ENCODE data around the gene STN1.

- TF ChIP-seq CTCF (conservative IDR thresholded peaks at IDR 0.05; ENCODE audit: low read depth, low read length) (0 out of 2 replicates have a peak, but pooled peaks have one; percentile 4), POLR2A (IDR thresholded peaks at IDR 0.05; ENCODE audit: low read depth, low read length) (no peak), NFE2L2 (IDR thresholded peaks at IDR 0.05; ENCODE audit: low read depth, low read length) (no peak), RAD21 (IDR thresholded peaks at IDR 0.05; ENCODE audit: low read length) (no peak), ELK1 (IDR thresholded peaks at IDR 0.05; ENCODE audit: borderline replicate concordance, low read depth, low read length) (no peak), MXI1 (IDR thresholded peaks at IDR 0.05; ENCODE audit: borderline replicate concordance, low read depth, low read length) (no peak), RCOR1 (IDR thresholded peaks at IDR 0.05; ENCODE audit: insufficient replicate concordance, low read length) (no peak), CEBPB (IDR thresholded peaks at IDR 0.05; ENCODE audit: low read depth, low read length) (no peak), MAFK (IDR thresholded peaks at IDR 0.05; ENCODE audit: low read depth, low read length) (no peak), MAZ (IDR thresholded peaks at IDR 0.05; ENCODE audit: borderline replicate concordance, low read depth, low read length) (no peak), USF2 (IDR thresholded peaks at IDR 0.05; ENCODE audit: low read depth, low read length) (no peak), BHLHE40 (IDR thresholded peaks at IDR 0.05; ENCODE audit: low read depth, low read length) (no peak), CHD1 (IDR thresholded peaks at IDR 0.05; ENCODE audit: low read depth, low read length) (no peak)
These were observed 63.7 kb downstream of the STN1 start for GRCh38 chr10:103854265-103854685.

Data from IMR-90 (cell line).